Measurements from ENCODE around the gene MFSD11. TPM values are rescaled to one million over a fixed set of nuclear protein-coding genes. Genes with fewer than 3 reads are reported as not detected.

The MFSD11 gene
- total RNA-seq, 6 donors from 2014 or later = 23.9 to 49.2 (median 34.4) TPM

GRCh38 chr17:76755285-76755684 is 17.4 kb downstream of the MFSD11 start:
- DNase-seq = no peak
- no peak for TF ChIP-seq CTCF (IDR thresholded peaks at IDR 0.05)
- no peak for TF ChIP-seq POLR2A (IDR thresholded peaks at IDR 0.05)
- no peak for TF ChIP-seq POLR2AphosphoS5 (IDR thresholded peaks at IDR 0.05)
- no peak for TF ChIP-seq EP300 (IDR thresholded peaks at IDR 0.05)
- WGBS, 2 donors = 96 to 100% methylated on average over 2 of the region's 2 CpGs

GRCh38 chr17:76757256-76757655 is 19.3 kb downstream of the MFSD11 start:
- 93 to 97% methylated on average over 5 of the region's 5 CpGs for WGBS, 2 donors
- no peak for TF ChIP-seq CTCF (IDR thresholded peaks at IDR 0.05)
- TF ChIP-seq EP300 (IDR thresholded peaks at IDR 0.05) = no peak
- TF ChIP-seq POLR2AphosphoS5 (IDR thresholded peaks at IDR 0.05) = no peak
- TF ChIP-seq POLR2A (IDR thresholded peaks at IDR 0.05) = no peak
- no peak for ATAC-seq (ENCODE audit: low FRiP score in 2 of 2)

More at GRCh38 chr17:76755285-76755684, 17.4 kb downstream of the MFSD11 start:
- Histone ChIP-seq H3K36me3 (peaks cover 0 to 57% (median 27%) of the 10 kb centered on the region in 4 donors), H3K27me3 (no peaks in the 10 kb centered on the region), H3K9me3 (no peaks in the 10 kb centered on the region), H3K4me3 (no peak overlapping the region), H3K27ac (no peak overlapping the region), H3K4me1 (peaks cover 0 to 8% (median 0%) of the 10 kb centered on the region in 4 donors)
- ATAC-seq (ENCODE audit: low FRiP score in 2 of 2) = no peak

GRCh38 chr17:76758570-76758969 is 20.7 kb downstream of the MFSD11 start:
- Histone ChIP-seq H3K27ac (no peak overlapping the region), H3K27me3 (no peaks in the 10 kb centered on the region), H3K9me3 (no peaks in the 10 kb centered on the region), H3K4me1 (peaks cover 0 to 4% (median 0%) of the 10 kb centered on the region in 4 donors), H3K36me3 (peaks cover 0 to 59% (median 30%) of the 10 kb centered on the region in 4 donors), H3K4me3 (no peak overlapping the region)
- TF ChIP-seq POLR2AphosphoS5 (IDR thresholded peaks at IDR 0.05) (no peak), POLR2A (IDR thresholded peaks at IDR 0.05) (no peak), EP300 (IDR thresholded peaks at IDR 0.05) (no peak), CTCF (IDR thresholded peaks at IDR 0.05) (no peak)
- DNase-seq (no peak), ATAC-seq (ENCODE audit: low FRiP score in 2 of 2) (no peak)
- 95 to 96% methylated on average over 3 of the region's 3 CpGs for WGBS, 2 donors

More at GRCh38 chr17:76757256-76757655, 19.3 kb downstream of the MFSD11 start:
- Histone ChIP-seq H3K36me3 (peaks cover 0 to 63% (median 30%) of the 10 kb centered on the region in 4 donors), H3K4me3 (no peak overlapping the region), H3K4me1 (peaks cover 0 to 8% (median 0%) of the 10 kb centered on the region in 4 donors), H3K9me3 (no peaks in the 10 kb centered on the region), H3K27me3 (no peaks in the 10 kb centered on the region), H3K27ac (no peak overlapping the region)
- no peak for DNase-seq

GRCh38 chr17:76772842-76773525 is 35.1 kb downstream of the MFSD11 start:
- peaks cover 15 to 74% (median 45%) of the 10 kb centered on the region in 4 donors for H3K36me3 ChIP-seq
- H3K9me3 ChIP-seq = no peaks in the 10 kb centered on the region
- 60 to 61% methylated on average over 6 of the region's 6 CpGs for WGBS, 2 donors
- TF ChIP-seq EP300 (IDR thresholded peaks at IDR 0.05) (no peak), CTCF (IDR thresholded peaks at IDR 0.05) (no peak), POLR2AphosphoS5 (IDR thresholded peaks at IDR 0.05) (no peak), POLR2A (IDR thresholded peaks at IDR 0.05) (no peak)
- H3K27ac ChIP-seq = peak overlapping the region; percentile 27 to 79 (median 68)
- no peak overlapping the region for H3K4me3 ChIP-seq
- peaks cover 0 to 10% (median 2%) of the 10 kb centered on the region in 4 donors for H3K4me1 ChIP-seq
- ATAC-seq (ENCODE audit: low FRiP score in 2 of 2) = peak in 1 of 2 donors; percentile 96
- H3K27me3 ChIP-seq = no peaks in the 10 kb centered on the region
- peak in 1 of 2 donors; percentile 26 for DNase-seq

Data from upper lobe of left lung (tissue), 6 donors.